ENCODE measurements around the gene ZAP70. TPM values are rescaled to one million over a fixed set of nuclear protein-coding genes. Genes with fewer than 3 reads are reported as not detected.

ZAP70 gene
- total and polyA plus RNA-seq, 10 of the 15 experiments (the other 5 are each of a cell fraction or from before 2014, with no cell fraction given), result 0.18 to 2.9 (median 1.2) TPM; not detected in 1

GRCh38 chr2:97715951-97716694, 2.7 kb downstream of the ZAP70 start:
- no peak overlapping the region for H3K4me3 ChIP-seq
- H3K36me3 ChIP-seq (ENCODE audit: control insufficient read depth in 2 of 2, insufficient read depth in 2 of 2, low read length in 1 of 2), result no peaks in the 10 kb centered on the region
- intact Hi-C loops (cut with micrococcal nuclease; ENCODE audit: unreplicated experiment), result no loop called here
- in situ Hi-C loops (cut with MboI), result no loop called here
- 64% methylated on average over 9 of the region's 9 CpGs for WGBS (ENCODE audit: insufficient coverage, insufficient replicate concordance, low lambda C conversion rate, missing lambda C conversion rate)
- TF ChIP-seq HSF1 (IDR thresholded peaks at IDR 0.05; ENCODE audit: low read depth, low read length) (no peak), JUNB (IDR thresholded peaks at IDR 0.05) (no peak), WRNIP1 (IDR thresholded peaks at IDR 0.05; ENCODE audit: borderline replicate concordance, low read depth, low read length) (no peak), MLLT1 (IDR thresholded peaks at IDR 0.05) (no peak), E4F1 (IDR thresholded peaks at IDR 0.05; ENCODE audit: borderline replicate concordance, partially characterized antibody) (no peak), SRF (IDR thresholded peaks at IDR 0.05; ENCODE audit: low read depth in 2 of 2, low read length in 2 of 2) (no peak)
- TF ChIP-seq, protein P1, sequence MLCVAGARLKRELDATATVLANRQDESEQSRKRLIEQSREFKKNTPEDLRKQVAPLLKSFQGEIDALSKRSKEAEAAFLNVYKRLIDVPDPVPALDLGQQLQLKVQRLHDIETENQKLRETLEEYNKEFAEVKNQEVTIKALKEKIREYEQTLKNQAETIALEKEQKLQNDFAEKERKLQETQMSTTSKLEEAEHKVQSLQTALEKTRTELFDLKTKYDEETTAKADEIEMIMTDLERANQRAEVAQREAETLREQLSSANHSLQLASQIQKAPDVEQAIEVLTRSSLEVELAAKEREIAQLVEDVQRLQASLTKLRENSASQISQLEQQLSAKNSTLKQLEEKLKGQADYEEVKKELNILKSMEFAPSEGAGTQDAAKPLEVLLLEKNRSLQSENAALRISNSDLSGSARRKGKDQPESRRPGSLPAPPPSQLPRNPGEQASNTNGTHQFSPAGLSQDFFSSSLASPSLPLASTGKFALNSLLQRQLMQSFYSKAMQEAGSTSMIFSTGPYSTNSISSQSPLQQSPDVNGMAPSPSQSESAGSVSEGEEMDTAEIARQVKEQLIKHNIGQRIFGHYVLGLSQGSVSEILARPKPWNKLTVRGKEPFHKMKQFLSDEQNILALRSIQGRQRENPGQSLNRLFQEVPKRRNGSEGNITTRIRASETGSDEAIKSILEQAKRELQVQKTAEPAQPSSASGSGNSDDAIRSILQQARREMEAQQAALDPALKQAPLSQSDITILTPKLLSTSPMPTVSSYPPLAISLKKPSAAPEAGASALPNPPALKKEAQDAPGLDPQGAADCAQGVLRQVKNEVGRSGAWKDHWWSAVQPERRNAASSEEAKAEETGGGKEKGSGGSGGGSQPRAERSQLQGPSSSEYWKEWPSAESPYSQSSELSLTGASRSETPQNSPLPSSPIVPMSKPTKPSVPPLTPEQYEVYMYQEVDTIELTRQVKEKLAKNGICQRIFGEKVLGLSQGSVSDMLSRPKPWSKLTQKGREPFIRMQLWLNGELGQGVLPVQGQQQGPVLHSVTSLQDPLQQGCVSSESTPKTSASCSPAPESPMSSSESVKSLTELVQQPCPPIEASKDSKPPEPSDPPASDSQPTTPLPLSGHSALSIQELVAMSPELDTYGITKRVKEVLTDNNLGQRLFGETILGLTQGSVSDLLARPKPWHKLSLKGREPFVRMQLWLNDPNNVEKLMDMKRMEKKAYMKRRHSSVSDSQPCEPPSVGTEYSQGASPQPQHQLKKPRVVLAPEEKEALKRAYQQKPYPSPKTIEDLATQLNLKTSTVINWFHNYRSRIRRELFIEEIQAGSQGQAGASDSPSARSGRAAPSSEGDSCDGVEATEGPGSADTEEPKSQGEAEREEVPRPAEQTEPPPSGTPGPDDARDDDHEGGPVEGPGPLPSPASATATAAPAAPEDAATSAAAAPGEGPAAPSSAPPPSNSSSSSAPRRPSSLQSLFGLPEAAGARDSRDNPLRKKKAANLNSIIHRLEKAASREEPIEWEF (IDR thresholded peaks at IDR 0.05; ENCODE audit: insufficient replicate concordance, low read depth, low read length), result no peak
- H2AFZ ChIP-seq (ENCODE audit: control insufficient read depth, low read depth, low read length), result no peak overlapping the region
- BruUV-seq (replicated peaks), result no TSS peak
- H4K20me1 ChIP-seq (ENCODE audit: control insufficient read depth, insufficient read depth), result no peaks in the 10 kb centered on the region
- no peaks in the 10 kb centered on the region for H3K9me3 ChIP-seq (replicated peaks; ENCODE audit: control insufficient read depth, insufficient read depth, low read length)
- no peak overlapping the region for H3K27ac ChIP-seq (ENCODE audit: control insufficient read depth, insufficient read depth)
- FAIRE-seq, result no peak
- H3K4me2 ChIP-seq (ENCODE audit: control insufficient read depth, insufficient read depth), result no peak overlapping the region
- peaks cover 12% of the 10 kb centered on the region; the same call in 1 of the 2 replicates for H3K4me1 ChIP-seq (ENCODE audit: control insufficient read depth, insufficient read depth, low read length)
- H3K79me2 ChIP-seq (ENCODE audit: control insufficient read depth, insufficient read depth, low read length), result no peaks in the 10 kb centered on the region
- no peaks in the 10 kb centered on the region for H3K27me3 ChIP-seq (replicated peaks in 1 of 2; ENCODE audit: control insufficient read depth in 2 of 2, insufficient read depth in 2 of 2, low read length in 1 of 2)
- POLR2A ChIA-PET, result no interaction called here
- ATAC-seq, result no peak
- SMC1A ChIA-PET (ENCODE audit: uncharacterized antibody, unreplicated experiment), result no interaction called here
- RAD21 ChIA-PET (ENCODE audit: unreplicated experiment), result no interaction called here
- no peak for DNase-seq (ENCODE audit: low read depth, low spot score)
- H3K9ac ChIP-seq (ENCODE audit: control insufficient read depth, insufficient read depth, low read length), result no peak overlapping the region
- CTCF ChIA-PET, result interaction anchor here (1.1 kb wide), 1 partner anchor 13 kb away, joined by 3 read pairs; no protein-coding TSS in a partner anchor
